AG04449 (cell line): ENCODE data around the gene SLC4A4.

Experiments
- CTCF ChIA-PET: fragments of 350-600 bp; formaldehyde crosslinking; extraction: SDS; loops from one replicate; lab custom pipeline; 2021; ENCODE audit warnings: antibody characterized with exemption; lab: Yijun Ruan, JAX
- POLR2A ChIA-PET: fragments of 400-600, 350-600 bp; formaldehyde crosslinking; extraction: SDS; loops from one replicate; lab custom pipeline; 2020; ENCODE audit warnings: antibody characterized with exemption, inconsistent platforms; lab: Yijun Ruan, JAX
- DNase-seq: peaks from one replicate; pipeline ENCODE4 v3.0.0-alpha.2; 2010; ENCODE audit warnings: low read depth, low spot score
- H3K4me3 ChIP-seq: 2 replicates; pipeline ENCODE4 v1.5.1; 2011; ENCODE audit warnings: low read depth, mild to moderate bottlenecking, control low read depth, low read length
- CTCF ChIP-seq: IDR thresholded peaks from one replicate; pipeline ENCODE4 v1.5.1; 2011; ENCODE audit warnings: mild to moderate bottlenecking, moderate library complexity, low read length, control low read depth, inconsistent platforms; ENCODE audit not compliant: insufficient read depth; ENCODE audit errors: missing control alignments

Gene SLC4A4

DNA sequence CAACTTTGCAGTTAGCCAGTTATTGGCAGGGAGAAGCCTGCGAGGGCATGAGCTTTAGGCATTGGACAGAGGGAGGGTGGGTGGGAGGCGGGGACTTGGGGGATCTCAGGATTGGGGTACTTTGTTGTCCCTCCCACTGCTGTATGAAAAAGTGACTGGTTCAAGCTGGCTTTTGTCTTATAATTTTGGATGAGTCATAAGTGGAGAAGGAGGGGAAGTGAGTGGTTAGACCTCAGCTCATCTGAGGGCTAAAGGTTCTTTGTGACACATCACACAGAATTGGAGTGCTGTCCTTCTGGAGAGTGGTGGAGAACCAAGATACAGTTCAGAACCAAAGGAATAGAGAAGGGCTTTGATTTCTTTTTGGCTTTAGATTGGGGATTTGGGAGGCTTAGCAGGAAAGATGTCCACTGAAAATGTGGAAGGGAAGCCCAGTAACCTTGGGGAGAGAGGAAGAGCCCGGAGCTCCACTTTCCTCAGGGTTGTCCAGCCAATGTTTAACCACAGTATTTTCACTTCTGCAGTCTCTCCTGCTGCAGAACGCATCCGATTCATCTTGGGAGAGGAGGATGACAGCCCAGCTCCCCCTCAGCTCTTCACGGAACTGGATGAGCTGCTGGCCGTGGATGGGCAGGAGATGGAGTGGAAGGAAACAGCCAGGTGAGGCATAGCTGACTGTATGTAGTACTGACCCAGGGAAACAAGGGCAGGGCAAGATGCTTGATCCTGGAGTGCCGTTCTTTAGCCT, at the start of gene SLC4A4:
TSS of gene SLC4A4 (plus strand) at position 175 of the 748 bp plus-strand sequence.
- TF ChIP-seq CTCF, result no peak
- POLR2A ChIA-PET, result no interaction called here
- DNase-seq, result no peak
- CTCF ChIA-PET, result no interaction called here
- no peak within 1 kb of the TSS for H3K4me3 ChIP-seq

DNA sequence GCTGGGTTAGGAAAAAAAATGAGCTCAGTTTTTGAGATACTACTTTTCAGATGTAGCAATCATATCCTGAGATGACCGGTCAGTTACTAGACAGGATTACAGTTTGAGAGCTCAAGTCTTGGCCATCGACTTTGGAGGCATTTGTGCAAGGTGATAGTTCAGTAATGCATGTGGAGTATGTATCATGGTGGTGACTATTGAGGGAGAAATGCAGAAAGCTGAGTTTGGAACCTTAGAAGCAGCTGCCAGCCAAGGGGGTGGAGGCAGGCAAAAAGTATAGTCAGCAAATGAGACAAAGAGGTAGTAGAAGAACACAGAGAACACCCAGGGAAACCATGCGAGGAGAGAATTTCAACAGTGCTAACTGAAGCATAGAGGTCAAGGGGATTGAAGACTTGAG, 48.7 kb upstream of the SLC4A4 start:
- CTCF ChIA-PET, result interaction anchor here (0.6 to 1.7 kb wide), 3 partner anchors 22 to 38 kb away, joined by 3 to 4 read pairs (median 3); no protein-coding TSS in a partner anchor

DNA sequence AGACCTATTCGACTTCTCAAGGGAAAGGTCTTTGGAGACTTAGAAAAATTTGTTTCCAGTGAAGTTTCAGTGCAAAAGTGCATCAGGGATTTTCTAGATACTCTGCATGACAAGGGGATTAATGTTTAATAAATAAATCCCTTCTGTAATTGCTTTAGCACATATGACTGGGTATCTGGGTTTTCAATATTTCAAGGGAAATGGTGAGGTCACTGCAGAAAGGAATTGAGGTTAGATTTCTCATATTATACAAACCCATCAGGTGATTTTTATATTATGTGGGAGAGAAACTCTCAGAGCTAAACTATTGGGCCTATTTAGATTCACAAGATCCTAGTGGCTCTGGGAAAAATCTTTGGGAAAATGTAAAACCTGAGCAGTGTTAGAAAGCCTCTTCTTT, 48.3 kb upstream of the SLC4A4 start:
- no peak for DNase-seq
- ChIA-PET CTCF (interaction anchor here (0.6 to 1.7 kb wide), 3 partner anchors 22 to 39 kb away, joined by 3 to 4 read pairs (median 3); no protein-coding TSS in a partner anchor), POLR2A (no interaction called here)

More for the DNA sequence above, 48.7 kb upstream of the SLC4A4 start:
- no peak overlapping the region for H3K4me3 ChIP-seq
- peak; percentile 72 for DNase-seq
- no peak for TF ChIP-seq CTCF
- POLR2A ChIA-PET, result no interaction called here

DNA sequence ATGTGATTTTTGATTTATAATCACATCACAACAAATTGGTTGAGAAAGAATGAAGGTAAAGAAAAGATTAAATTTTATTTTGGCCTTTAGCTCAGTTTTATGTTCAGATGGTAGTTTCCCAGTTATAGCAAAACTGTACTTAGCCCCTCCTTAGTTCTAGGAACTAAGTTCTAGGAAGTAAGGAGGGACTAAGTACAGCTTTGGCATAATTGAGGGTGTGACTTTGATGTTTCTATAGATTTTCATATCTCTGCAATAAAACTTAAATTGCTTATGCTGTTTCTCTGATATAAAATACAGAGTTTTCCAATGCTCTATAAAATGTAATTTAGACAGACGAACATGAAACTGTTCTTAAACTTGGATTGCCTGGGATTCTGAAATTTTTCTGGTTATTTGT, 46.6 kb upstream of the SLC4A4 start:
- DNase-seq, result no peak
- ChIA-PET CTCF (no interaction called here), POLR2A (no interaction called here)
- no peak overlapping the region for H3K4me3 ChIP-seq
- TF ChIP-seq CTCF, result no peak

More for the DNA sequence above, 48.3 kb upstream of the SLC4A4 start:
- no peak for TF ChIP-seq CTCF
- no peak overlapping the region for H3K4me3 ChIP-seq

DNA sequence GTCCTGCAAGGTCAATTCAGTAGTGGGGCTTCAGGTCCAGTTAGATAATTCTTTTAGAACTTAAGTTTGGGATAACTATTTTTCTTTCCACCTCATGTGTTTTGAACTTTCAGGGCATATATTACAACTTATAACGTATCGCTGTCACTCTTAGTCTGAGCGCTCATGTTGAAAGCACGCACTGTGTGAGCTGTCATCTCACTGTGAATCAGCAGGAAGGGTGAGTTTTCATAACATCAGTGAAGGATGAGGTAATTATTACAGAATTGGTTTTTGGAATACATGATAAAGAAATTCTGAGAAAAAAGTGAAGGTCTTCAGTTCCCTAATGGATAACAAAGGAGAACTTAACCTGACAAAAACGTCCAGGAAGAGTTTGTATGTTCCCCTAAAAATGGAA, 45.1 kb upstream of the SLC4A4 start:
- ChIA-PET CTCF (no interaction called here), POLR2A (interaction anchor here (0.9 to 1.0 kb wide), 2 partner anchors 10 to 27 kb away, joined by 3 read pairs; no protein-coding TSS in a partner anchor)
- no peak for DNase-seq
- TF ChIP-seq CTCF, result no peak
- no peak overlapping the region for H3K4me3 ChIP-seq

DNA sequence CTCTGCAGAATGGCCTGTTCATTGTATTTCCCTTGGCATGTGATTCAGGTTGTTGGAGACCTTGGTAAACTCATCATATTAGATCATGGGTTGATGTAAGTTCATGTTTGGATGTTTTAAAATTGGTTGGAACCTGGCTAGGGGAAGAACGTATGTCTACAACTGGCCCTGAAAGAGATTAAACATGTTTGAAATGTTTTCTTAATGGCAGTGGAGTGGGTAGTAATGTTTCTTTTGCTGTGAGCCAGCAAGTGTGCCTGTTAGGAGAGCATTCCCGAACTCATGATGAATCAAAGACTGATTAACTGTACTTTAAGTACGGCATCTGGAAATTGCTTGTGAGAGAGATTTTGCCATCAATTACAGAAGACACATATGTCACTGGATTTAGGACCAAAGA, 44.5 kb upstream of the SLC4A4 start:
- DNase-seq, result peak; percentile 36
- ChIA-PET POLR2A (interaction anchor here (0.9 to 1.0 kb wide), 2 partner anchors 10 to 28 kb away, joined by 3 read pairs; no protein-coding TSS in a partner anchor), CTCF (no interaction called here)
- no peak for TF ChIP-seq CTCF
- H3K4me3 ChIP-seq, result no peak overlapping the region
